GM21360 (cell line): ENCODE measurements around the gene SLC7A6.
"Not testable (repeated sequence)": the region's sequence is repeated elsewhere in the genome, so short reads cannot be mapped to it uniquely, and the experiment has no call there.

ENCODE experiments used
- ATAC-seq: cut with Tn5 transposase; IDR thresholded peaks from one replicate; pipeline ENCODE4 v1.9.1; 2021; ENCODE audit warnings: mild to moderate bottlenecking, moderate library complexity; ENCODE audit not compliant: unreplicated experiment

SLC7A6 gene

GRCh38 chr16:68281368-68282063 is 17.2 kb downstream of the SLC7A6 start:
- ATAC-seq: no peak

DNA sequence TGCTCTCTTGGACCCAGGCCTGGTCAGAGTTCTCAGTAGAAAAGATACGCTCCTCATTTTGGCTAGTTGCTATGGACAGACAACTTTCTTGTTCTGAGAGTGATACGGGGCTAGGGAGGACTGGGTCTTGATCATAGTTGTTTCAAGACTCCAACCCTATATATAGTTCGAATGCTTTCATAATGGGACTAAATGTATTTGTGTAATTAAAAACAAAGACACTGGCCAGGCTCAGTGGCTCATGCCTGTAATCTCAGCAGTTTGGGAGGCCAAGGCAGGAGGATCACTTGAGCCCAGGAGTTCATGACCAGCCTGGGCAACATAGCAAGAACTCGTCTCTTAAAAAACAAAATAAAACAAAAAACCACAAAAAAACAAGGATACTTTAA is 17.7 kb downstream of the SLC7A6 start:
- ATAC-seq: no peak

DNA sequence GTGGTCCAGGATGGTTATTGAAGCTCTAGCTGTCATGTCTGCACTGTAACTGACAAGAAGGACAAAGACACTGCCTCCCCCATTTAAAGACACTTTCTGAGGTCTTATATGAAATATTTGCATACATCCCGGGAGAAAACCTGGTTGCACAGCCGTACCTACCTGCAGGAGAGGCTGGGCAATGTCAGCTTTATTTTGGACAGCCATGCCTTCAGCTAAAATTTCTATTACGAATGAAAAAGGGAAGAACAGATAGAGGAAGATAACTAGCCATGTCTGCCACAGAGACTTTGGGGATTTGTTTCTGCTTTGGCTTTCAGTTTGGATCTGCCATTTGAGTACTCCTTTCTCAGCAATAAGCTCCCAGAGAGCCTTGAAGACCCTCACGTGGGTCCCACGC is 19.0 kb downstream of the SLC7A6 start:
- no peak for ATAC-seq

DNA sequence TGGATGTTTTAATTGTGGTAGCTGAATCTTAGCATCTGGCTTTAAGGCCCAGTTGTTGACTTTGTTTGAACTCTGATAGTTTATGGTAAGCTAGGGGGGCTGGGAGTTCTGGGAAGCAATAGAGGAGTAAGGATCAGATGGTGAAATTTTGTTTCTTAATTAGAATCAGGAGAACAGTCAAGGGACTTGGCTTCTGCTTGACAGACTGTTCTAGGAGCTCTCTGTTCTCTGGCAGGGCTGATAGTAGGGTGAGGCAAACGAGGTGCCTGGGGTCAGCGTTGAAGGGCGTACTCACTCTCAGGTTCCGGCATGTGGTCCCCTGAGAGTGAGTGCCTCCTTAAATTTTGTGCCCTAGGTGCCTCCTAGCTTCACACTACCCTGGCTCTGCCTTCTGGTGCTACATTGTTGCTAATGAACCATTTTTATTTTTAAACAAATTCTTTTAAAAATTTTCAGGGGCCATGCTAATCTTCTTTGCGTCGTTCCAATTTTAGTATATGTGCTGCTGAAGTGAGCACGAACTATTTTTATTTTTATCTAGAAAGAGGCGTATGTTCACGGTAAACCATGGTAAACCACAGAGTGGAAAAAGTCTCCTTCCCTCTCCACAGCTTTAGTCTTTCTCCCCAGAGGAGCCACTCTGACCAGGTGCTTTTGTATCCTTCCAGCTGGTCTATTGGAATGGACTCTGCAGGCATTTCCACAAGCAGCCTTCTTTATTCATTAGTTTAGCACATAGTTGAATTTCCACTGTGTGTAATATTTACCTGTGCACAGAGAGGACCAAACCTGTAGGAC is 19.7 kb downstream of the SLC7A6 start:
- ATAC-seq: peak; percentile 37

DNA sequence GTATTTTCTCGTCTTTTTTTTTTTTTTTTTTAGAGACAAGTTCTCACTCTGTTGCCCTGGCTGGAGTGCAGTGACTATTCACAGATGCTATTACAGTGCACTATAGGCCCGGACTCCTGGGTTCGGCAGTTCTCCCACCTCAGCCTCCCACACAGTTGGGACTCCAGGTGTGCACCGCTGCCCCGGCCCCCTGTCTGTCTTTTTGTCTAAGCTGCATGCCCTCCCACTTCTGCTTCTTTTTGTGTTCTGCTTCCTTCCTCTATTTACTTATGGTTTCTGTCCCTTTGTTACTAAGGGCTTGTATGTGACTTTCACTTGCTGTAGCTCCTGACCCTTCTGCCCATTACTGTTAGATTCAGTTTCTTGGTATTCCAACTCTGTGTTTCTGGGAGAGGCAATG is 20.5 kb downstream of the SLC7A6 start:
- ATAC-seq: no peak

- ATAC-seq: no peak
These were observed 21.4 kb downstream of the SLC7A6 start for GRCh38 chr16:68285683-68286082.

GRCh38 chr16:68286153-68287074 is 22.1 kb downstream of the SLC7A6 start:
- no peak for ATAC-seq

DNA sequence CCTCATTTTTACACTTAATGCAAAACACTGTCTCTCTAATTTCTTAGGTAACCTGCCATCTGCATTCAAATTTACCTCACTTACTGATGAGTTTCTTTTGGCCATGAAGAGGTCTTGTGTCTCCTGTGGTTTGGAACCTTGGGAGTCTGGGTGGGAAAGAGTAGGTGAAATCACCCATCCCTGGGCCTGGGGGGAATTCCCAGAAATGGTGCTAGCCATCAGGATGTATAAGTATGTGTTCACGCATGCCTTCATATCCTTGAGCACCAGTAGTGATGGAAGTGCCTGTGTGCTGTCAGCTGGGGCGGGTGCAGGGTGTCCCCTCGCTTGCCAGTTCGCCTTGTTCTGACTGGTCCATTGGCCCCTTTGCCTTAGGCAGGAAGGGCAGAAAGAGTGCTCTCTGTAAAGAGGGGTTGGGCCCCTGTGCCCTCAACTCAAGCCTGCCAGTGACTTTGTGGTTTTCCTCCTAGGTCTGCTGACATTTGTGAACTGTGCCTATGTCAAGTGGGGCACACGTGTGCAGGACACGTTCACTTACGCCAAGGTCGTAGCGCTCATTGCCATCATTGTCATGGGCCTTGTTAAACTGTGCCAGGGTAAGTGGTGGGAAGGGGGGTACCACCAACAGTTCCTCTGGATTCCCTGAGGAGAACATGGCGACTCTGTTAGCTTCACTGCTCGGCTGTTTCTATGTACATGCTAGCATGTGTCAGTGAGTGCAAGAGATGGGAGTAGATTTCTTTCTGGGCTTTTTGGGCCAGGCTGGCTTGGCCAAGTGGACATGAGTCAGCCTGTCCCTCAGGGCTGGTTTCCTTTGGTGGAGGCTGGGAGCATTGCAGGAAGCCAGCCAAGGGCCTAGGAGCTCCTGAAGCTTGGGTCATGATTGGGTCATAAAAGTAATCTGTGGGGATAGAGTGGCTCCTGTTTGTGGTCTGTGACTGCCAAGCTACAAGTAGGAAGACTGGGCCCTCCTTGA is 23.2 kb downstream of the SLC7A6 start:
- no peak for ATAC-seq

GRCh38 chr16:68288252-68288650 is 23.9 kb downstream of the SLC7A6 start:
- ATAC-seq: no peak

- ATAC-seq: not testable (repeated sequence)
These were observed 24.5 kb downstream of the SLC7A6 start for GRCh38 chr16:68288796-68289195.

DNA sequence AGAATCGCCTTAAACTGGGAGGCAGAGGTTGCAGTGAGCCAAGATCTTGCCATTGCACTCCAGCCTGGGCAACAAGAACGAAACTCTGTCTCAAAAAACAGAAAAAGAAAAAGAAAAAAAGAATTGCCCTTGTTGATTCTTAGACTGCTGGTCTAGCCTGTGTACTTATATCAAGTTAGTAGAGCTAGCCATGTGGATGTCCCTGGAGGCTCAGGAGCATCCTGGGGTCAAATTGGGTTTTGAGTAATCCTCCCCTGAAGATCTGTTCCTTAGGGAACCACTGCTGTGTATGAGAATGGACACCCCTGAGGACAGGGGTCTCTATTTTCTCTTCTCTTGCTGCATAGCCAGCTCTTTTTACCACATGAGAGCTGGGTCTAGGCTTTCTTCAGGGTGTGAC is 24.9 kb downstream of the SLC7A6 start:
- ATAC-seq: no peak

- ATAC-seq: peak; percentile 62
These were observed 25.4 kb downstream of the SLC7A6 start for GRCh38 chr16:68289621-68290329.

- ATAC-seq: no peak
These were observed 26.1 kb downstream of the SLC7A6 start for GRCh38 chr16:68290450-68290849.

DNA sequence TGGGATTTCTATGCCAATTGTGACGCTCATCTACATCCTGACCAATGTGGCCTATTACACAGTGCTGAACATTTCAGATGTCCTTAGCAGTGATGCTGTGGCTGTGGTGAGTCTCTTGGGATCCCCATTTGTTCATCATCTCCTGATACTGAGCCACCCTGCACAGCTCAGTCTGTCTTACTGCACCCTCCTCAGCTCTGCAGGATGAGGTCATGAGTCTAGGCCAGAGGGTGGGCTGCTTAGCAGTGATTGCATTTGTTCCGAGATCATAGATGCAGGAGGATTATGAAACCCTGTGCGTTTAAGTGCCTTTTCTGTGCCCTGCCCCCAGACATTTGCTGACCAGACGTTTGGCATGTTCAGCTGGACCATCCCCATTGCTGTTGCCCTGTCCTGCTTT is 26.9 kb downstream of the SLC7A6 start:
- no peak for ATAC-seq

- no peak for ATAC-seq
These were observed 28.1 kb downstream of the SLC7A6 start for GRCh38 chr16:68292425-68292824.

- ATAC-seq: no peak
These were observed 32.0 kb downstream of the SLC7A6 start for GRCh38 chr16:68296291-68296690.

DNA sequence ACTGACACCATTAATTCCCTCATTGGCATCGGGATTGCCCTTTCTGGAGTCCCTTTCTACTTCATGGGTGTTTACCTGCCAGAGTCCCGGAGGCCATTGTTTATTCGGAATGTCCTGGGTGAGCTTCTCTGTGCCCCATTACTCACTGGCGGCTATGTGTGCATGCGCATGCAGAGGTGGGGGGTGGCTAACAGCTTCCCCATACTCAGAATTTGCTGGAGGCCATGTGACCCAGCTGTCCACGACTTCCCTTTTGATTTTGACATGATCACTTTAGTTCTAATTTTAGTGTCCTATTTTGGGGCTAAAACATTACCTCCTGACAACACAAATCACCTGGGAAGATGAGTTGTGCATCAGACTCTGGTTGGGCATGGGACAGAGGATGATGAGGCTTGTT is 32.4 kb downstream of the SLC7A6 start:
- no peak for ATAC-seq

- no peak for ATAC-seq
These were observed 33.6 kb downstream of the SLC7A6 start for GRCh38 chr16:68297908-68298307.

DNA sequence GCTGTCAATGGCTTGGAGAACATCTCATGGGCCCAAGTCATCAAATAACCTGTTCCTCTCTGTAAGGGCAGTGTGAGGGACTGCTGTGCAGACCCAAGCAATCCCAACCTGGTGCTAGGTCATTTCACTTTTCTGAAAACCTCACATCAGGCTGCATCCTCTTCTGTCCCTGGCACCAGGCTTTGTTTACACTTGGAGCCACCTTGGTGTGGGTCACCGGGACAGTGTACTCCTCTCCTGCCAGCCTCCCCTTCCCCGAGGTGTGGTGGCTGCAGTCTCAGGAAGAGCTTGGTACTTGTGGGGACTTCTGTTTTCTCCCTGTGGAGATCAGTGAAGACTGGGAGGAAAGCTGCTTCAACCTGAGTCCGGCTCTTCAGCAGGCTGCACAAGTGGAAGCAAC is 34.0 kb downstream of the SLC7A6 start:
- ATAC-seq: no peak
